Upper lobe of left lung (tissue), 6 donors: ENCODE results near the gene NF1. TPM values are rescaled to one million over a fixed set of nuclear protein-coding genes. Genes with fewer than 3 reads are reported as not detected.
A peak's percentile ranks its signal among the peaks of the same experiment; 100 is the strongest.

Experiments used
- ATAC-seq, 2 donors: fragments of 200-7000 bp; cut with Tn5 transposase; one replicate each; pipeline ENCODE4 v1.9.1; 2022; ENCODE audit warnings: mild to moderate bottlenecking in 2 of 2, moderate library complexity in 2 of 2; ENCODE audit not compliant: low FRiP score in 2 of 2
- DNase-seq, 2 donors: peaks; one replicate each; pipeline ENCODE4 v3.0.0-alpha.2; 2019 to 2020
- H3K27ac ChIP-seq, 4 donors: fragments of 200-600 bp; sonication (generic); one replicate each; pipeline ENCODE4 v1.5.1; 2016 to 2019
- H3K27me3 ChIP-seq, 4 donors: fragments of 200-600 bp; sonication (generic); one replicate each; pipeline ENCODE4 v1.5.1; 2017 to 2019
- H3K36me3 ChIP-seq, 4 donors: fragments of 200-600 bp; sonication (generic); one replicate each; pipeline ENCODE4 v1.5.1; 2016 to 2019
- H3K4me1 ChIP-seq, 4 donors: fragments of 200-600 bp; sonication (generic); one replicate each; pipeline ENCODE4 v1.5.1; 2018 to 2019
- H3K4me3 ChIP-seq, 4 donors: fragments of 200-600 bp; sonication (generic); one replicate each; pipeline ENCODE4 v1.5.1; 2017 to 2019; ENCODE audit warnings: mild to moderate bottlenecking in 2 of 4, moderate library complexity in 1 of 4
- H3K9me3 ChIP-seq, 4 donors: fragments of 200-600 bp; sonication (generic); one replicate each; pipeline ENCODE4 v1.5.1; 2018 to 2019
- EP300 ChIP-seq, 4 donors: sonication (generic); formaldehyde crosslinking; IDR thresholded peaks; one replicate each; pipeline ENCODE4 v1.5.1; 2017; ENCODE audit warnings: antibody characterized with exemption in 4 of 4, control low read depth in 2 of 4
- POLR2A ChIP-seq, 4 donors: fragments of 450-650 bp; IDR thresholded peaks; one replicate each; pipeline ENCODE4 v1.5.1; 2016 to 2017; ENCODE audit warnings: antibody characterized with exemption in 4 of 4, mild to moderate bottlenecking in 2 of 4
- POLR2AphosphoS5 ChIP-seq, 2 donors: sonication (generic); formaldehyde crosslinking; IDR thresholded peaks; one replicate each; pipeline ENCODE4 v1.5.1; 2017; ENCODE audit warnings: antibody characterized with exemption in 2 of 2
- WGBS, 2 donors: methylation state at CpG; one replicate each; pipeline ENCODE4 v1.1.5; 2017 to 2018; 5-methylcytosine and 5-hydroxymethylcytosine counted together
- total RNA-seq, 6 donors: library from RNA; depleted of rRNA in 4 of 6; stranded (reverse); fragments of >200 nt in 4 of 6; gene quantifications; one replicate each; pipeline versions ENCODE4 v1.1.0 to v1.2.1, GENCODE V29; 2016 to 2021
- TF ChIP-seq, protein P1 (sequence below), 6 experiments: fragments of 450-650 bp in 4 of 6; fragments of 200-600 bp in 2 of 6; sonication (generic) in 2 of 6; IDR thresholded peaks; one replicate each; pipeline ENCODE4 v1.5.1; 2016 to 2019; ENCODE audit warnings: antibody characterized with exemption in 6 of 6
- donor health status: DM: no; HTN: no; CAD: no; lungs with moderate emphysema.
- donor health status: DM: no; HTN: yes; CAD: no; lungs with severe emphysema.

Gene NF1
- total RNA-seq, 6 donors from 2014 or later, result 35.5 to 85.1 (median 47.1) TPM

DNA sequence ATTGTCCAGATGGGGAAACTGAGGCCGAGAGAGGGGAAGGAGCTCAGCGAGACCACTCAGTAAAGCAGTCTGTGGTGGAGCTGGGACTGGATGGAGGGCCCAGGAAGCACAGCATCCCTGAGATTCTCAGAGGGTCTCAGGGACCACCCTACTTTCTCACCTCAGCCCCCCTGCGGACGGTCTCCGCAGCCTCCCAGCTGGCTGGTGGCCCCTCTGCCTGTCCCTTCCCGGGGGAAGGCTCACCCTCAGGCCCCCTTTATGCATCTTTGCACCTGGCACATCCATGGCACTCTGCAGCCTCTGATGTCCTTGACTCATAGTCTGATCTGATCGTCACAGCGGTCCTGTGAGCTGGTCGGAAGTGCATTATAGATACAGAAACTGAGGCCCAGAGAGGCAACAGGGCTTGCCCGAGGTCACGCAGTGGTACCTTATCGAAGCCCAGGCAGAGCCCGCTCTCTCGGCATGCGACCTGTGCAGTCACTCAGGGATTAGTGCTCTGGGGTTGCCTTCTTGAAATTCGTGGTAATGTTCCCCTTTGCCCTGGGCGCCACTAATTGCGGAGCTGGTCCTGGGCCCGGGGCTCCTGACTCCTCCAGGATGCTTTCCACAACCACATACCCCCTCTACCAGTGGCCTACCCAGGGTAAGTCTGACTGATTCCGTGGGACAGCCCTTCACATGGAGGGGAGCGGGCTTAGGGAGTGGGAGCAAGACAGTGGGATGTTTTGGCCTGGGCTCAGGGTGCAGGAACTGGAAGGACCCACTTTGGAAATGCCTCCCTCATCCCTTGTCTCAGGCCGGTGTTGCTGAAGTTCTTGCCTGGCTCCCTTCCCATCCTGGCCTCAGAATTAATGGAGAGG lies 321.1 kb downstream of the NF1 start:
- Histone ChIP-seq H3K4me3 (no peak overlapping the region), H3K36me3 (no peaks in the 10 kb centered on the region), H3K4me1 (peaks cover 0 to 4% (median 0%) of the 10 kb centered on the region in 4 donors), H3K9me3 (no peaks in the 10 kb centered on the region), H3K27me3 (no peaks in the 10 kb centered on the region), H3K27ac (no peak overlapping the region)
- TF ChIP-seq EP300 (IDR thresholded peaks at IDR 0.05), result no peak
- WGBS, 2 donors, result 86 to 90% methylated on average over 15 to 18 of the region's 22 CpGs
- ATAC-seq (peak in 1 of 2 donors; percentile 39), DNase-seq (no peak)

DNA sequence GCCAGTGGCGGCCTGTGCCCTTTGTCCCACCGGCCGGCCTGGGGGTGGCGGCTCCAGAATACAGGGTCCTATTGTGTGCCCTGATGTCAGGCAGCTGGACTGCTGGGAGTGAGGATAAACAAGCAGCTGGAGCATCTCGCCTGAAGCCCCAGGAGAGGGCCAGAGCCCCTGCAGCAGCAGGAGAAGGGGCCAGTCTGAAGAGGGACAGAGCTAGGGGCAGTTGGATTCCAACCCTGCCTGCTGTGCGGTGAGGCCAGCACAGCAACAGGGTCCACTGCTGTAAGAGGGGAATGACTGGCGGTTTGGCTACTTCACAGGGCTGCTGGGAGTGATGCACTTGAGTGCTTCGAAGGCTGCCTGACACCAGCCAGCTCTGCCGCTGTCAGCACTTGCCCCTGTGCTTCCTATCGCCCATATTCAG lies 321.7 kb downstream of the NF1 start:
- Histone ChIP-seq H3K36me3 (no peaks in the 10 kb centered on the region), H3K27me3 (no peaks in the 10 kb centered on the region), H3K4me1 (peaks cover 0 to 4% (median 0%) of the 10 kb centered on the region in 4 donors), H3K4me3 (no peak overlapping the region), H3K9me3 (no peaks in the 10 kb centered on the region), H3K27ac (no peak overlapping the region)
- TF ChIP-seq POLR2AphosphoS5 (IDR thresholded peaks at IDR 0.05), result no peak
- TF ChIP-seq, protein P1, sequence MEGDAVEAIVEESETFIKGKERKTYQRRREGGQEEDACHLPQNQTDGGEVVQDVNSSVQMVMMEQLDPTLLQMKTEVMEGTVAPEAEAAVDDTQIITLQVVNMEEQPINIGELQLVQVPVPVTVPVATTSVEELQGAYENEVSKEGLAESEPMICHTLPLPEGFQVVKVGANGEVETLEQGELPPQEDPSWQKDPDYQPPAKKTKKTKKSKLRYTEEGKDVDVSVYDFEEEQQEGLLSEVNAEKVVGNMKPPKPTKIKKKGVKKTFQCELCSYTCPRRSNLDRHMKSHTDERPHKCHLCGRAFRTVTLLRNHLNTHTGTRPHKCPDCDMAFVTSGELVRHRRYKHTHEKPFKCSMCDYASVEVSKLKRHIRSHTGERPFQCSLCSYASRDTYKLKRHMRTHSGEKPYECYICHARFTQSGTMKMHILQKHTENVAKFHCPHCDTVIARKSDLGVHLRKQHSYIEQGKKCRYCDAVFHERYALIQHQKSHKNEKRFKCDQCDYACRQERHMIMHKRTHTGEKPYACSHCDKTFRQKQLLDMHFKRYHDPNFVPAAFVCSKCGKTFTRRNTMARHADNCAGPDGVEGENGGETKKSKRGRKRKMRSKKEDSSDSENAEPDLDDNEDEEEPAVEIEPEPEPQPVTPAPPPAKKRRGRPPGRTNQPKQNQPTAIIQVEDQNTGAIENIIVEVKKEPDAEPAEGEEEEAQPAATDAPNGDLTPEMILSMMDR (IDR thresholded peaks at IDR 0.05), result no peak
- no peak for TF ChIP-seq POLR2A (IDR thresholded peaks at IDR 0.05)
- WGBS, 2 donors, result 39 to 73% methylated on average over 10 of the region's 10 CpGs
- ATAC-seq, result peak in 1 of 2 donors; percentile 8
- no peak for DNase-seq

DNA sequence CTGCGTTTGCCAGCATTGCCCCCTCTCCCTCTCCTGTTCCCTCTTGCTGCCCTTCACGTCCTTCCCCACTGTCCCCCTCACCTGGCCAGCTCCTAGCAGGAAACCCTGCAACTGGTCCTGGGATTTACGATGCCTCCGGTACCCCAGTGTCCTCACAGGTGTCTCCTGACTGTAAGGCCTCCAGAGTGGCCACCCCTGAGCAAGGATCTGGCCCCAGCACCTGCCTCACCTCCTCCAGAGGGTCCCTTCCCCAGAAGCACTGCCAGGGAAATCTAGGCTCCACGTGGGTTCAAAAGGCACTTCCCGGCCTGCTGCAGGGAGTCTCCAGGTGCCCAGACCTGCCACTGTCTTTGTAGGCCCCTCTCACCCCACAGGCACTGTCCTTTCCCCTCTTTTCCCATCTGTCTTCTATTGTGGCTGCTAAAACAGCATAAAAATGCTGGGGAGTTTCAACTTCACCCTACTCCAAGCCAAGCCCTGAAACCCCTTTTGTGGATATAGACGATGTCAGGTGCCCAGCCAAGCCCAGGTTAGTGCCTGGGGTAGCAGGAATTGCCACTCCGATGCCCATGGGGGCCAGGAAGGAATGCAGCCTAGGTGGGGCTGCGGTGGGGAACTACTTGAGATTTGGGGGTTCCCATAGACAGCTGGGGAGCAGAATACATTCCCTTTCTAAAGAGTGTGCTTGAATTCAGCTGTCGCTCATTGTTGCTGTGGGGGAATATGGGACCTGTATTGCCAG lies 322.4 kb downstream of the NF1 start:
- Histone ChIP-seq H3K27me3 (no peaks in the 10 kb centered on the region), H3K9me3 (no peaks in the 10 kb centered on the region), H3K36me3 (no peaks in the 10 kb centered on the region), H3K4me3 (no peak overlapping the region), H3K27ac (no peak overlapping the region), H3K4me1 (peaks cover 0 to 4% (median 0%) of the 10 kb centered on the region in 4 donors)
- ATAC-seq, result peak in 1 of 2 donors; percentile 7
- TF ChIP-seq POLR2AphosphoS5 (IDR thresholded peaks at IDR 0.05), result no peak
- TF ChIP-seq EP300 (IDR thresholded peaks at IDR 0.05), result no peak
- TF ChIP-seq POLR2A (IDR thresholded peaks at IDR 0.05), result no peak
- TF ChIP-seq, protein P1 (IDR thresholded peaks at IDR 0.05), result no peak
- 78 to 82% methylated on average over 10 of the region's 10 CpGs for WGBS, 2 donors
- no peak for DNase-seq

DNA sequence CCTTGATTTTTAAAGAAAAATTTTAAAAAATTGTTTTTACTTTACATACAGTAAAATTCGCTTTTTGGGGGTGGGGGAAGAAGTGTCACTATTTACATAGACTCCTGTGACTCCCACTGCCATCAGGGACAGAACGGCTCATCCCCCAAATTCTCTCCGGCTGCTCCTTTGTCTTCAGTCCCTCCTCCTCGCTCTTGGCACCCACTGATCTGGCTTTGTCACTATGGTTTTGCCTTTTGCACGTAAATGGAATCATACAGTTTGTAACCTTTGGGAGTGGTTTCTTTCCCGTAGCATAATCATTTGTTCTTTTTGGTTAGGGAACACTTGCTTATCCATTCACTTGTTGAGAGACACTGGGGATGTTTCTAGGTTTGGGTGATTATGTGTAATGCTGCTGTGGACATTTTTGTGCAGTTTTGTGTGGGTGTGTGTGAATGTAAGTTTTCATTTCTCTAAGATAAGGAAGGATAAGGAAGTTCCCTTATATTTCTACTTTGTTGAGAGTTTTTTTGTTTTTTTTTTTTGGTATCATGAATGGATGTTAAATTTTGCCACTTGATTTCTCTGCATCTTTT lies 324.1 kb downstream of the NF1 start:
- H3K4me3 ChIP-seq, result no peak overlapping the region
- no peak for ATAC-seq
- no peaks in the 10 kb centered on the region for H3K9me3 ChIP-seq
- H3K4me1 ChIP-seq, result peaks cover 0 to 4% (median 0%) of the 10 kb centered on the region in 4 donors
- no peak overlapping the region for H3K27ac ChIP-seq
- WGBS, 2 donors, result 43 to 70% methylated on average over 6 of the region's 6 CpGs
- DNase-seq, result no peak
- no peaks in the 10 kb centered on the region for H3K36me3 ChIP-seq
- TF ChIP-seq, protein P1 (IDR thresholded peaks at IDR 0.05), result no peak
- TF ChIP-seq POLR2AphosphoS5 (IDR thresholded peaks at IDR 0.05), result no peak
- TF ChIP-seq POLR2A (IDR thresholded peaks at IDR 0.05), result no peak
- H3K27me3 ChIP-seq, result no peaks in the 10 kb centered on the region

DNA sequence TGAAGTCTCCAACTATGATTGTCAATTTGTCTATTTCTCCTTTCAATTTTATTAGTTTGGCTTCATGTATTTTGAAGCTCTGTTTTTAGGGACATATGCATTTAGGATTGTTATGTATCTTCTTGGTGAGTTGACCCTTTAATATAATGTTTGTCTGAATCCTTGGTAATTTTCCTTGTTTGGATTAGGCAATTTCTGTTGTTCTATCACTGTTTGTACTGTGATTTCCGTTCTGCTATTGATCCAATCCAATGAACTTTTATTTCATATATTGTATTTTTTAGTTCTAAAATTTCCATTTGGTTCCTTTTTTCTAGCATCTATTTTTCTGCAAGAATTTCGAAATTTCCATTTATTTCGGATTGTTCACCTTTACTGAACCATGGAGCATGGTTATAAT lies 327.7 kb downstream of the NF1 start:
- no peak overlapping the region for H3K27ac ChIP-seq
- no peak for DNase-seq
- no peak for TF ChIP-seq EP300 (IDR thresholded peaks at IDR 0.05)
- H3K36me3 ChIP-seq, result no peaks in the 10 kb centered on the region
- no peak overlapping the region for H3K4me3 ChIP-seq
- 77 to 87% methylated on average over 3 of the region's 3 CpGs for WGBS, 2 donors
- no peaks in the 10 kb centered on the region for H3K27me3 ChIP-seq
- ATAC-seq, result no peak
- no peaks in the 10 kb centered on the region for H3K9me3 ChIP-seq
- no peaks in the 10 kb centered on the region for H3K4me1 ChIP-seq
